ENCODE measurements around the gene FRY.

Gene FRY

GRCh38 chr13:32272021-32272683, 240.6 kb downstream of the FRY start:
- peak; percentile 15 for DNase-seq

GRCh38 chr13:32277839-32278238, 246.3 kb downstream of the FRY start:
- DNase-seq = no peak

GRCh38 chr13:32278426-32278825, 246.9 kb downstream of the FRY start:
- DNase-seq = no peak

GRCh38 chr13:32281096-32281495, 249.5 kb downstream of the FRY start:
- no peak for DNase-seq

- no peak for DNase-seq
Measured at GRCh38 chr13:32282096-32282711, 250.6 kb downstream of the FRY start.

- no peak for DNase-seq
Measured at GRCh38 chr13:32284927-32285632, 253.5 kb downstream of the FRY start.

- no peak for DNase-seq
Measured at GRCh38 chr13:32285633-32285965, 254.0 kb downstream of the FRY start.

- no peak for DNase-seq
Measured at GRCh38 chr13:32297206-32297605, 265.6 kb downstream of the FRY start.

GRCh38 chr13:32298695-32299094, 267.1 kb downstream of the FRY start:
- DNase-seq = no peak

GRCh38 chr13:32299893-32300292, 268.3 kb downstream of the FRY start:
- DNase-seq = peak; percentile 23

- no peak for DNase-seq
Measured at GRCh38 chr13:32300406-32300805, 268.8 kb downstream of the FRY start.

GRCh38 chr13:32300920-32301319, 269.3 kb downstream of the FRY start:
- DNase-seq = peak; percentile 35

GRCh38 chr13:32302461-32302860, 270.9 kb downstream of the FRY start:
- DNase-seq = no peak

- no peak for DNase-seq
Measured at GRCh38 chr13:32305646-32306045, 274.1 kb downstream of the FRY start.

- DNase-seq = no peak
Measured at GRCh38 chr13:32309312-32310133, 277.9 kb downstream of the FRY start.

- peak; percentile 65 for DNase-seq
Measured at GRCh38 chr13:32310134-32310706, 278.6 kb downstream of the FRY start.

GRCh38 chr13:32311188-32311897, 279.8 kb downstream of the FRY start:
- no peak for DNase-seq

- peak; percentile 76 for DNase-seq
Measured at GRCh38 chr13:32314271-32315237, 283.0 kb downstream of the FRY start.

- DNase-seq = peak; percentile 93
Measured at GRCh38 chr13:32315238-32316027, 283.9 kb downstream of the FRY start, which contains the start of the genes BRCA2 and ZAR1L. BRCA2 (plus strand) TSS chr13:32315508; CDS start chr13:32316461, 953 bp downstream. ZAR1L (minus strand) TSS chr13:32315363; CDS start chr13:32311925, 3,438 bp downstream.

- no peak for DNase-seq
Measured at GRCh38 chr13:32316028-32316339, 284.4 kb downstream of the FRY start.
